ENCODE data around the gene UPK1A.
A peak's percentile ranks its signal among the peaks of the same experiment; 100 is the strongest.

UPK1A gene

GRCh38 chr19:35716801-35717664, 50.7 kb downstream of the UPK1A start:
- DNase-seq (ENCODE audit: low read depth) = peak; percentile 81
- peak overlapping the region; percentile 84 for H3K4me3 ChIP-seq (ENCODE audit: low read length)
- peak; percentile 80 for TF ChIP-seq CTCF (conservative IDR thresholded peaks at IDR 0.05; ENCODE audit: low read length)

- DNase-seq (ENCODE audit: low read depth) = peak; percentile 94
- no peak for TF ChIP-seq CTCF (conservative IDR thresholded peaks at IDR 0.05; ENCODE audit: low read length)
Observed at GRCh38 chr19:35717665-35718344, 51.5 kb downstream of the UPK1A start, which contains the start of gene KMT2B. Gene KMT2B (plus strand): TSS chr19:35718003. CDS start chr19:35718019, 16 bp downstream.

GRCh38 chr19:35718345-35719041, 52.2 kb downstream of the UPK1A start:
- DNase-seq (ENCODE audit: low read depth) = peak; percentile 11

More at GRCh38 chr19:35717665-35718344, 51.5 kb downstream of the UPK1A start, which contains the start of gene KMT2B:
- peak within 1 kb of the TSS; percentile 91 for H3K4me3 ChIP-seq (ENCODE audit: low read length)

GRCh38 chr19:35719402-35720162, 53.3 kb downstream of the UPK1A start:
- H3K4me3 ChIP-seq (ENCODE audit: low read length) = peak overlapping the region; percentile 91
- DNase-seq (ENCODE audit: low read depth) = no peak
- TF ChIP-seq CTCF (conservative IDR thresholded peaks at IDR 0.05; ENCODE audit: low read length) = no peak

More at GRCh38 chr19:35718345-35719041, 52.2 kb downstream of the UPK1A start:
- TF ChIP-seq CTCF (conservative IDR thresholded peaks at IDR 0.05; ENCODE audit: low read length) = no peak
- H3K4me3 ChIP-seq (ENCODE audit: low read length) = peak overlapping the region; percentile 91

- H3K4me3 ChIP-seq (ENCODE audit: low read length) = no peak overlapping the region
- no peak for TF ChIP-seq CTCF (conservative IDR thresholded peaks at IDR 0.05; ENCODE audit: low read length)
- no peak for DNase-seq (ENCODE audit: low read depth)
Observed at GRCh38 chr19:35720163-35720524, 53.8 kb downstream of the UPK1A start.

- no peak for DNase-seq (ENCODE audit: low read depth)
- TF ChIP-seq CTCF (conservative IDR thresholded peaks at IDR 0.05; ENCODE audit: low read length) = no peak
- no peak overlapping the region for H3K4me3 ChIP-seq (ENCODE audit: low read length)
Observed at GRCh38 chr19:35720648-35721047, 54.3 kb downstream of the UPK1A start.
